ENCODE data around the gene TIMM13. TPM values are rescaled to one million over a fixed set of nuclear protein-coding genes. Genes with fewer than 3 reads are reported as not detected.

The TIMM13 gene
- total RNA-seq, 1 donor, result 24.2 TPM

DNA sequence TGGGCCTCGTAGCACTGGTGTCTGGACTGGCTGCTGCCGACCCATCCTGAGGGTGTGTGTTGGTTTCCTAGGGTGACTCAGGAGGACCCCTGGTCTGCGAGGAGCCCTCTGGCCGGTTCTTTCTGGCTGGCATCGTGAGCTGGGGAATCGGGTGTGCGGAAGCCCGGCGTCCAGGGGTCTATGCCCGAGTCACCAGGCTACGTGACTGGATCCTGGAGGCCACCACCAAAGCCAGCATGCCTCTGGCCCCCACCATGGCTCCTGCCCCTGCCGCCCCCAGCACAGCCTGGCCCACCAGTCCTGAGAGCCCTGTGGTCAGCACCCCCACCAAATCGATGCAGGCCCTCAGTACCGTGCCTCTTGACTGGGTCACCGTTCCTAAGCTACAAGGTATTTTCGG, 13.8 kb downstream of the TIMM13 start:
- TF ChIP-seq, protein P1, sequence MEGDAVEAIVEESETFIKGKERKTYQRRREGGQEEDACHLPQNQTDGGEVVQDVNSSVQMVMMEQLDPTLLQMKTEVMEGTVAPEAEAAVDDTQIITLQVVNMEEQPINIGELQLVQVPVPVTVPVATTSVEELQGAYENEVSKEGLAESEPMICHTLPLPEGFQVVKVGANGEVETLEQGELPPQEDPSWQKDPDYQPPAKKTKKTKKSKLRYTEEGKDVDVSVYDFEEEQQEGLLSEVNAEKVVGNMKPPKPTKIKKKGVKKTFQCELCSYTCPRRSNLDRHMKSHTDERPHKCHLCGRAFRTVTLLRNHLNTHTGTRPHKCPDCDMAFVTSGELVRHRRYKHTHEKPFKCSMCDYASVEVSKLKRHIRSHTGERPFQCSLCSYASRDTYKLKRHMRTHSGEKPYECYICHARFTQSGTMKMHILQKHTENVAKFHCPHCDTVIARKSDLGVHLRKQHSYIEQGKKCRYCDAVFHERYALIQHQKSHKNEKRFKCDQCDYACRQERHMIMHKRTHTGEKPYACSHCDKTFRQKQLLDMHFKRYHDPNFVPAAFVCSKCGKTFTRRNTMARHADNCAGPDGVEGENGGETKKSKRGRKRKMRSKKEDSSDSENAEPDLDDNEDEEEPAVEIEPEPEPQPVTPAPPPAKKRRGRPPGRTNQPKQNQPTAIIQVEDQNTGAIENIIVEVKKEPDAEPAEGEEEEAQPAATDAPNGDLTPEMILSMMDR (IDR thresholded peaks at IDR 0.05; ENCODE audit: insufficient read depth, low read depth, low read length), result no peak
- DNase-seq (ENCODE audit: low read depth), result no peak
- H3K4me3 ChIP-seq (ENCODE audit: low read depth, low read length), result no peak overlapping the region

DNA sequence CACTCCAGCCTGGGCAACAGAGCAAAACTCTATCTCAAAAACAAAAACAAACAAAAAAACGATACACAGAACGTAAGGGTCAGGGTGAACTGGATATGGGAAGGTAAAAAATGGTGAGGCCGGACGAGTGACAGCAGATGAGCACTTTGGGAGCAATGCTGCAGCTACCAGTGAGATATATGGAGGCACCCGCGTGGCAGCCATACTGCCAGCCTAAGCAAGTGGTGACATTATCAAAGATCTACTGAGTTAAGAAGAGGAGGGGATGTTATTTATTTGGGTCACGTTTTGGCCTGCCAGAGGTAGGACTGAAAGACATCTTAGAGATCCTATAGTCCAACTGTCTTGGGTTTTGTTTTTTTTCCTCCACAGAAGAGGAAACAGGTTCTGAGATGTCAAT, 14.2 kb downstream of the TIMM13 start:
- TF ChIP-seq, protein P1 (IDR thresholded peaks at IDR 0.05; ENCODE audit: insufficient read depth, low read depth, low read length), result no peak
- no peak for DNase-seq (ENCODE audit: low read depth)
- H3K4me3 ChIP-seq (ENCODE audit: low read depth, low read length), result no peak overlapping the region

DNA sequence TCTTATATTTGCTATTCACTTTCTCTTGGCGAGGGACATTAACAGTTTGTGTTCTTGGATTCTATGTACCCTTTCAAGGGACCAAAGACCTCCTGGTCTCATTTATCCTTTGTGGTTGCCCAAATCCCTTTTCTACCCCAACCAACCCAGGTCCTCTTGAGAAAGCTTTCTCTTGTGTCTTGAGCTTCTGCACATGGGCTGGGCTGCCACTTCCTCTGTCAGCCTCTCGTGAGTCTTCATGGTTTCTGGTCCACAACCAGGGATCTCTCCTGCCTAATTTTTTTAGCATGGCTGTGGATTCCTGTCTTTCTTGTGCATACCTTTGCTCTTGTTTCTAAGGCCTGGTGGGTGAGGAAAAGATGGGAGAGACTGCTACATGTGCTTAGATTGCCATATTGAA, 14.9 kb downstream of the TIMM13 start:
- TF ChIP-seq, protein P1 (IDR thresholded peaks at IDR 0.05; ENCODE audit: insufficient read depth, low read depth, low read length), result no peak
- no peak for DNase-seq (ENCODE audit: low read depth)
- no peak overlapping the region for H3K4me3 ChIP-seq (ENCODE audit: low read depth, low read length)

DNA sequence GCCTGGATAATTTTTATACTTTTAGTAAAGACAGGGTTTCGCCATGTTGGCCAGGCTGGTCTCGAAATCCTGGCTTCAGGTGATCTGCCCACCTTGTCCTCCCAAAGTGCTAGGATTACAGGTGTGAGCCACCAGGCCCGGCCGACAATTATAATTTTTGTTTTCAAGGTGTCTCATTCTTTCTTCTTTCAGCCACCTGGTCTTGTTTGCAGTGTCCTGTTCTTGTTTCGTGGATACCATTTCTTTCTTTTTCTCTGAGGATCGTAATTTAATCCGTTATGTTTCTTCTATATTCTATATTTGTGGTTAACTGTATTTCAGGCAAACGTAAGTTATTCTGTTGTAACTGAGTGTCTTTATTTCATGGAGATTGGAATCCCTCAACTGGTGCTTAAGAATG, 15.7 kb downstream of the TIMM13 start:
- TF ChIP-seq, protein P1 (IDR thresholded peaks at IDR 0.05; ENCODE audit: insufficient read depth, low read depth, low read length), result no peak
- DNase-seq (ENCODE audit: low read depth), result no peak
- H3K4me3 ChIP-seq (ENCODE audit: low read depth, low read length), result no peak overlapping the region

DNA sequence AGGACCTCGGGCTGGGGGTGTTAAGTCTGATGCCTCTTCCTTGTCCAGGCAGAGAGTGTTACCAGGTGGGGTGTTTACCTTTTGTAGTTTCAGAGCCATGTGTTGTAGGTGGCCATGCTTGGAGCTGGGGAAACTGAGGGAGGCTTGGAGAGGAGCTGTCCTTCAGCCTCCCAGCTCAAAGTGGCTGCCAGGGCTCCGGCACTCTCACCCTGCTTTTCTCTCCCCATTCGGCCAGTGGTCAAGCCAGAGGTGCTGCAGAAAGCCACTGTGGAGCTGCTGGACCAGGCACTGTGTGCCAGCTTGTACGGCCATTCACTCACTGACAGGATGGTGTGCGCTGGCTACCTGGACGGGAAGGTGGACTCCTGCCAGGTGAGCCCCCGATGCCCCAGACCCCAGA, 17.4 kb downstream of the TIMM13 start:
- TF ChIP-seq, protein P1 (IDR thresholded peaks at IDR 0.05; ENCODE audit: insufficient read depth, low read depth, low read length), result no peak
- no peak overlapping the region for H3K4me3 ChIP-seq (ENCODE audit: low read depth, low read length)
- DNase-seq (ENCODE audit: low read depth), result no peak

DNA sequence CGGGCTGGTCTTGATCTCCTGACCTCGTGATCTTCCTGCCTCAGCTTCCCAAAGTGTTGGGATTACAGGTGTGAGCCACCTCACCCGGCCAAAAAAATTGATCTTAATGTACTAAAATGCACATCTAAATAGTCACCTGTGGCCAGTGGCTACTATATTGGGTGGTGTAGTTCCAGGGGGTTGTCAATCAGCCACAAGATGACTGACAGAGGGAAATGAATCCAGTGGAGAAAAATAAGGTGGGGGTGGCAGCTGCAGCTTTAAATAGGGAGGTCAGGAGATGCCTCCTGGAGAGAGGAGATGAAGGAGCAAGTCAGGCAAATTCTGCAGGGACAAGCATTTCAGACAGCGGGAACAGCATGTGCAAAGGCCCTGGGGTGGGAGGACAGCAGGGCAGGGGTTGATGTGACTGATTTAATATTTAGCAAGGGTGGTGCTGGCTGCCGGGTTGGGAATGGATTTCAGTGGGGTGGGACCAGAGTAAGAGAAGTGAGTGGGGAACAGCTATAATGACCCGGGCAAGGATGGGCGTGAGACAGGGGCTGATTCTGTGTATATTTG, 18.0 kb downstream of the TIMM13 start:
- DNase-seq (ENCODE audit: low read depth), result no peak
- no peak overlapping the region for H3K4me3 ChIP-seq (ENCODE audit: low read depth, low read length)
- TF ChIP-seq, protein P1 (IDR thresholded peaks at IDR 0.05; ENCODE audit: insufficient read depth, low read depth, low read length), result no peak

DNA sequence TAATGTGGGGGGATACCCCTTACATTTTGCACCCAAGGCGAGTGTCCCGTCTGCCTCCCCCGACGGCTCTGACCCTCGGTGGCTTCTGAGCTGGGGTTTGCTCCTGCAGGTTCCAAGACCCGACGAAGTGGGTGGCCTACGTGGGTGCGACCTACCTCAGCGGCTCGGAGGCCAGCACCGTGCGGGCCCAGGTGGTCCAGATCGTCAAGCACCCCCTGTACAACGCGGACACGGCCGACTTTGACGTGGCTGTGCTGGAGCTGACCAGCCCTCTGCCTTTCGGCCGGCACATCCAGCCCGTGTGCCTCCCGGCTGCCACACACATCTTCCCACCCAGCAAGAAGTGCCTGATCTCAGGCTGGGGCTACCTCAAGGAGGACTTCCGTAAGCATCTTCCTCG, 19.1 kb downstream of the TIMM13 start:
- H3K4me3 ChIP-seq (ENCODE audit: low read depth, low read length), result no peak overlapping the region
- TF ChIP-seq, protein P1 (IDR thresholded peaks at IDR 0.05; ENCODE audit: insufficient read depth, low read depth, low read length), result no peak
- no peak for DNase-seq (ENCODE audit: low read depth)
